GM12874 (cell line): Measurements from ENCODE around the gene HBS1L.

Experiments
- TF ChIP-seq, protein P1 (sequence below): IDR thresholded peaks from 2 replicates; pipeline ENCODE4 v1.5.1; 2011; ENCODE audit warnings: low read depth, mild to moderate bottlenecking, control low read depth, low read length, moderate library complexity; ENCODE audit not compliant: insufficient read depth

HBS1L gene

DNA sequence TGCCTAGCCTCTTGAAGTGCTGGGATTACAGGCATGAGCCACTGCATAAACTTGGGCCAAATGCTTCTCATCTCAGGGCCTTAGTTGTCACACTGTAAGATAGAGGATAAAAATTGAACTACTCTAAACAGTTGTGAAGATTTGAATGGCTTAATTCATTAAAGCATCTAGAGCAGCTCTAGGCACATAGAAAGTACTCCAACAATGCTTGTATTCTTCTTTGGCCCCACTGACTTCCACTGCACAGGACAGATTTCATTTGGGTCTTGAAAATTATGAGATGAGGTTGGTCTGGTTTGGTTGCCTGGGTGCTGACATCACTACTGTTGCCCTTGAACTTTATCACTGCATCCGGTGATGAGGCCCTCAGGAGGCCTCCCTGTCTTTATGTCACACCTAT lies 10.0 kb upstream of the HBS1L start:
- TF ChIP-seq, protein P1, sequence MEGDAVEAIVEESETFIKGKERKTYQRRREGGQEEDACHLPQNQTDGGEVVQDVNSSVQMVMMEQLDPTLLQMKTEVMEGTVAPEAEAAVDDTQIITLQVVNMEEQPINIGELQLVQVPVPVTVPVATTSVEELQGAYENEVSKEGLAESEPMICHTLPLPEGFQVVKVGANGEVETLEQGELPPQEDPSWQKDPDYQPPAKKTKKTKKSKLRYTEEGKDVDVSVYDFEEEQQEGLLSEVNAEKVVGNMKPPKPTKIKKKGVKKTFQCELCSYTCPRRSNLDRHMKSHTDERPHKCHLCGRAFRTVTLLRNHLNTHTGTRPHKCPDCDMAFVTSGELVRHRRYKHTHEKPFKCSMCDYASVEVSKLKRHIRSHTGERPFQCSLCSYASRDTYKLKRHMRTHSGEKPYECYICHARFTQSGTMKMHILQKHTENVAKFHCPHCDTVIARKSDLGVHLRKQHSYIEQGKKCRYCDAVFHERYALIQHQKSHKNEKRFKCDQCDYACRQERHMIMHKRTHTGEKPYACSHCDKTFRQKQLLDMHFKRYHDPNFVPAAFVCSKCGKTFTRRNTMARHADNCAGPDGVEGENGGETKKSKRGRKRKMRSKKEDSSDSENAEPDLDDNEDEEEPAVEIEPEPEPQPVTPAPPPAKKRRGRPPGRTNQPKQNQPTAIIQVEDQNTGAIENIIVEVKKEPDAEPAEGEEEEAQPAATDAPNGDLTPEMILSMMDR = no peak

DNA sequence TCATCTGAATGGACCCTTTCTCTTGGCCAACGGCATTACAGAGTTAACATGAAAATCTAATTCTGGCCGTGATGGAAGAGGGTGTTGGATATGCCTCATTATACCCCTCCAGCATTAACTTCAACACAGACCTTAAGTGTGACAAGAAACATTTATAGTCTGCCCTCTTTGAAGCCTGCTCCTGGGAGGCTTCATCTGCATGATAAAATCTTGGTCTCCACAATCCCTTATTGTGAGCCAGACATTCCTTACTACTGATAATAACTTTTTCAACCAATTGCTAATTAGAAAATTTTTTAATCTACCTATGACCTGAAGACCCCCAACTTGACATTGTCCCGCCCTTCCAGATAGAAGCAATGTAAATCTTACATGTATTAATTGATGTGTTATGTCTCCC lies 9.3 kb upstream of the HBS1L start:
- TF ChIP-seq, protein P1 = no peak

- TF ChIP-seq, protein P1 = no peak
These were observed 8.1 kb upstream of the HBS1L start for GRCh38 chr6:135062735-135063134.

GRCh38 chr6:135060076-135060475 lies 5.5 kb upstream of the HBS1L start:
- TF ChIP-seq, protein P1 = no peak

DNA sequence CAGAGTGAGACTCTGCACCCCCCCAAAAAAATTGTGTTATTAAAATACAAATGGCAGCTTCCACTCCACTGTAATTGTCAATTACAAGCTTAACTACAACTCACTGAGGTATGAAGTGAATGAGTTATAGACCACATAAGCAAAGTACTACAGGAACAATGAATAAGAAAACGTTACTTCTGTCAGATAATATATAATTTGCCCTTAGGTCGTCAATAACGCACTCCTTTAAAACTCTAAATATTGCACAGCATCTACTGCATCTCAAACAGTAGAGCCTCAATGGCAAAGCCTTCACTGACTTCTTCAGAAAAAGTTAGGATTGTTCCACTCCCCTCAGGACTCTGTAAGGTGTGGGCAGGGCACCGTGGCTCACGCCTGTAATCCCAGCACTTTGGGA lies 2.0 kb upstream of the HBS1L start:
- TF ChIP-seq, protein P1 = no peak

- TF ChIP-seq, protein P1 = no peak
These were observed 425 bp downstream of the HBS1L start for GRCh38 chr6:135054226-135054568.

- TF ChIP-seq, protein P1 = no peak
These were observed 1.2 kb downstream of the HBS1L start for GRCh38 chr6:135053406-135053805.

- TF ChIP-seq, protein P1 = no peak
These were observed 1.7 kb downstream of the HBS1L start for GRCh38 chr6:135052939-135053338.
